HG03442 (cell line): Measurements from ENCODE around the gene PPP1R2B.

Source experiments
- ATAC-seq: cut with Tn5 transposase; IDR thresholded peaks from one replicate; pipeline ENCODE4 v1.9.1; 2021; ENCODE audit warnings: mild to moderate bottlenecking, moderate library complexity; ENCODE audit not compliant: unreplicated experiment

Gene PPP1R2B

DNA sequence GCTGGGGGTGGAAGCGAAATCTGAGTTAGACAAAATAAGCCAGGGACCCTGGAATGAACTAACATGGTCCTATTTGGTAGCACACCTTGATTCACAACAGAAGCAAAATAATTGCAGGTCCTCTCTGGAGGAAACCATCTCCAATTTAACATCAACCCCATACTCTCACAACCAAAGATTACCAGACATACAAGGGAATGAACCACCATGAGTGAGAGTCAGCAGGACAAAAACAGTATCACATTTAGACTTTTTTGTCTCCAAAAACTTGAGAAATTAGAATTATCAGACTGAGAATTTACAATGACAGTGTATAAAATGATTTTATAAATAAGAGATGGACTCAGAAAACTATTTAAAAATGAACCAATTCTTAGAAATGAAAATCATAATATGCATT, 21.1 kb downstream of the PPP1R2B start:
- ATAC-seq = no peak

DNA sequence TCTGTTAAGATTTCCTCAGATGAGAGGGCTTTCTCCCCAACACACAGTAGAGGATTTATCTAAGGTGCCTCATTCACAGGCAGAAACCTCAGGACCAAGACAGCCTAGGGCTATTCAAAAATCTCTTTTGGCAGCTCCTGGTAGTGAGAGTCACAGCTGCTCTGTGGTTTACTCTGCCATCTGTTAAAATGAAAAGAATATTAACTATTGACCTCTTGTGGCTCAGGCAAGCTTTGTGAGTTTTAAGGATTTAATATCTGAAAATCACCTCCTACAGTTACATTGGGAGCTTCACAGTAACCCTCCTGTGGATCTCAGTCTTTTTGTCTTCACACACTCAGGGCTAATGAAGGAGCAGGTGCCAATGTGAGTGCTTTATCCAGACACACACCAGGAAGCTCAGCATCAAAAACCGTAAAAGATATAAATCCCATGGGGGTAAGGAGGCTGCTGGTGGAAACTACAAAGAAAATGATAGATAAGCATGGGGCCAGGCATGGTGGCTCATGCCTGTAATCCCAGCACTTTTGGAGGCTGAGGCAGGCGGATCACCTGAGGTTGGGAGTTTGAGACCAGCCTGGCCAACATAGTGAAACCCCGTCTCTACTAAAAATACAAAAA, 29.7 kb downstream of the PPP1R2B start:
- ATAC-seq = peak; percentile 91

- no peak for ATAC-seq
These were observed 33.3 kb downstream of the PPP1R2B start for GRCh38 chr5:156883316-156883875.

GRCh38 chr5:156888520-156888919, 38.4 kb downstream of the PPP1R2B start:
- no peak for ATAC-seq

DNA sequence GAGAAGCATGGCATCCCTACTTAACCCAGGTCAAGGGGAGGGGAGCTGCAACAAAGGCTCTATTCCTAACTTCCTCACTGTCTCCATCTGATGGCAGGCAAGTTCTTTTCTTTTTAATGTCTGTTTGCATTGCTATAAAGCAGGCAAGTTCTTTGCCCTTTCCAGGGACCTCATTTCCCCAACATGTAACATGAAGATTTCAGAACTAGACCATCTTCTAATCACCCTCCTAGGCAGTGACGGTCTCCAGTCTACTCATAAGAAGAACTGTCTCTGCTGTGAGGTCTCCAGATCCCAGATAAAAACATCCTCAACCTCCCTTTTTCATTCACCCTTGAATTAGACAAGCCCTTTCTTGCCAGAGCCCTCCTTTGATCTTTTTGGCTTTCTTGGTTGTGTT, 42.1 kb downstream of the PPP1R2B start:
- ATAC-seq = no peak

GRCh38 chr5:156892864-156893263, 42.8 kb downstream of the PPP1R2B start:
- no peak for ATAC-seq

- ATAC-seq = peak; percentile 52
These were observed 43.4 kb downstream of the PPP1R2B start for GRCh38 chr5:156893517-156893916.

DNA sequence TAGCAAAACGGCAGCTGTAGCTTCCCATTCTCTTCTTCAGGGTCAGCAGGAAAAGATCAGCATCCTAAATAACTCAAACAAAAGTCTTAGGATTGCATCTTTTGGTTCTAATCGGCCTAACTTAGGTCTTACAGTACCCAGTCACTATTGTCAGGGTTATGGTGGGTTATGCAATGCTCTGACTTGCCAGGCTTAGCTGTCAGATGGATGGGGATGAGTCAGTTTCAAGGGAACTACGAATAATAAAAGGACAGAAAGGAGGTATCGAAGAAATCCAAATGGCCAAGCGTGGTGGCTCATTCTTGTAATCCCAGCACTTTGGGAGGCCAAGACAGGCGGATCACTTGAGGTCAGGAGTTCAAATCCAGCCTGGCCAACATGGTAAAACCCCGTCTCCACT, 46.5 kb downstream of the PPP1R2B start:
- no peak for ATAC-seq
